Left cardiac atrium (tissue), 4 donors: ENCODE measurements around the gene SLC22A23. TPM values are rescaled to one million over a fixed set of nuclear protein-coding genes. Genes with fewer than 3 reads are reported as not detected.

Experiments used
- ATAC-seq, 2 donors: fragments of 200-7000 bp; cut with Tn5 transposase; one replicate each; pipeline ENCODE4 v1.9.1; 2020; ENCODE audit warnings: mild to moderate bottlenecking in 2 of 2, moderate library complexity in 2 of 2
- DNase-seq: peaks from one replicate; pipeline ENCODE4 v3.0.0-alpha.2; 2020
- intact Hi-C, 2 donors: fragments of 100-400 bp; cut with DNase I; formaldehyde crosslinking; loops; one replicate each; pipeline versions ENCODE4 v1.14.1 to v1.15.1; 2022 to 2023
- total RNA-seq, 2 donors: library from RNA; stranded (reverse); fragmentation: NEBNext Ultra II Directional; extraction: Animal tissue kit (Norgen Biotek cat#: 25700); gene quantifications; one replicate each; pipeline ENCODE4 v1.2.1, GENCODE V29; 2021
- donor health status: DM: no; HTN: yes; CAD: no.
- donor health status: DM: no; HTN: yes; CAD: no; lungs with severe emphysema.
- donor health status: DM: yes; HTN: yes; CAD: no.
- donor health status: Dilated cardiomyopathy.

Gene SLC22A23
- total RNA-seq, 2 donors from 2014 or later, result 4.3 to 5.5 TPM

DNA sequence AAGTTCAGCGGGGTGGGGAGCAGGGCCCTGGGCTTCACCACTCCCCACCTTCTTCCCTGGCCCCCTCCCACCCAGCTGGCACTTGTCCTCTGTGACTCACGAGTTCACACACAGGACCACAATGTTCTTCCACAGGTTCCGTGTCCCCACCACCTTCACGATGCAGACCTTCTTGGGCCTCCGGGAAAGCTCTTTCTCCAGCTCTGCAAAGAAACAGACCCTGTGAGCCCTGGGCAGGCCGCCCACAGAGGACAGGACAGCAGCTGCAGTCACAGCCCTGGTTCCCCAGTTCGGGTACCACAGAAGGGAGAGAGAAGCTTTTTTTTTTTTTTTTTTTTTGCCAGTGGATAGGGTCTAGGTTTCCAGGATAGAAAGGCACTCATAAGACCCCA, 167.2 kb downstream of the SLC22A23 start:
- intact Hi-C loops, result loop anchor here (10.0 kb wide), 3 partner anchors 165 to 715 kb away; partner anchors contain the start of gene SLC22A23 (in 1 of the 2)
- DNase-seq (no peak), ATAC-seq (no peak)

DNA sequence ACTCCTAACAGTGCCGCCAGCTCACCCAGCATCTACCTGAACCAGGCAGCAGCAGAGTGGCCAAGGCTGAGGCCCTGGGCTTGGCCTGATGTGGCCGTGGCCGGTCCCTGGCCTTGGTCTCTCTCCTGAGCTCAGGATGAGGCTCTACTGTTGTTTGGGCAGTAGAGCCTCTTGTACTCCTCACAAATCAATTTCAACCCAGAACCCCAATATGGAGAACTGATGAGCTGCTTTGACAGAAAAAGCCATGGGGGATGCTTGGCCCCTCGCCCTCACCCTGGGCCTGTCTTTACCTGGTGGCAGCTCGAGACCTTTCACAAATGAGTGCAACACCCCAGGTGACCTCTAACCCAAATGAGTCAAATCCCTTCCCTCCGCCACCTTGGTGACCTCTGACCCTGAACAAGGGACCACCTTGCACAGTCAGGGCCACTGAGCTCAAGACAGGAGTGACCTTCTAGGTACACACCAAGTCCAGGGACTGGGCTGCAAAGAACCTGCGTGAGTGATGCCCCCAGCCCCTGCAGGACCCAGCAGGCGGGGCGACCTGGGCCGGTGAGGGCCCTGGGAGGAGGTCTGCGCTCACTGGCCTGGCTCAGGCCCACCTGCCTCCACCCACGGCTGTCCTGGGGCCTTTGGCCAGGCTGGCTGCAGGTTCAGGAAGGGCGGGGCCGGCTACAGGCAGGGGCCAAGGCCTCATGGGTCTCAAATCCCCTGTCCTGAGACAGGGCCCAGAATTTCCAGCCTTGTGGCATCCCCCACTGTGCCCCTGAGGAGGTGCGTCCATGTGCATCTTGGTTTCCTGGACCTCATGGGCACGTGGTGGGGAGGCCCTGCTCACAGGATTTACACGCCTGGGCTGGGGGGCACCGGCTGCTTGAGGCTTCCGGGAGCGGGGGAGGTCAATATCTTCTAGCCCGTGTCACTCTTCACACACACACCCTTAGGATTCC, 167.9 kb downstream of the SLC22A23 start:
- no peak for DNase-seq
- no peak for ATAC-seq

DNA sequence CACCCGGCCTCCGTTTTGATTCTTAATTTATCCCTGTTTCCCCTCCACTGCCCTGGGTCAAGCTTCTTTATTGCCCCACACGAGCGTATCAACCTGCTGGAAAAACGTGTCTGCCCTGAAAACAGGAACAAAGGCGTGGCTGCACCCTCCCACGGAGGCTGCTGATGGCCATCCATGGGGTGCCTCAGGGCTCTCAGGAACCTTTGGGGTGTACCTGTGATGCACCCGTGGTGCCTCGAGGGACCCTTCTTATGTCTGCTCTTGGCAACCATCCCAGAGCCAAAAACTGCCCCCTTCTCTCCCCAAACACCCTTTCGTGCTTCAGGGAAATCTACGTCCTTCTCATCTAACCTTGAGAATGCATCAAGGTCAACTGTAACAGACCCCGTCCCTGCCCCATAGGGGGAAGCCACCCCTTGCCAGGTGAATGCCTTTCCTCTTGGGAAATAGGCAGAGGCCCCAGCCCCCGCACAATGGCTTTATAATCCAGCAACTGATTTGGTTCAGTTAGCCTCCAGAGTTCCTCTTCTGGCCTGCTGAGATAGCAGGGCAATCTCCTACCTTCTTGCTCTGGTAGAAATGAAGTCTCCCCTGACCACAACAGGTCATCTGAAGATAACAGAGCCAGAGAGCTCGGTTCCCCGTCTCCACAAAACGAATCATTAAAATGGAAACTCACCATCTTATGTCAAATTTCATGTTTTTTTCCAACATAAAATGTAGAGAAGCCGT, 168.7 kb downstream of the SLC22A23 start:
- DNase-seq, result no peak
- intact Hi-C loops, result loop anchor here (10.0 kb wide), 2 partner anchors 697 to 717 kb away; no protein-coding TSS in a partner anchor

More for the DNA sequence above, 167.9 kb downstream of the SLC22A23 start:
- intact Hi-C loops, result loop anchor here (10.0 kb wide), 2 partner anchors 696 to 716 kb away; no protein-coding TSS in a partner anchor

DNA sequence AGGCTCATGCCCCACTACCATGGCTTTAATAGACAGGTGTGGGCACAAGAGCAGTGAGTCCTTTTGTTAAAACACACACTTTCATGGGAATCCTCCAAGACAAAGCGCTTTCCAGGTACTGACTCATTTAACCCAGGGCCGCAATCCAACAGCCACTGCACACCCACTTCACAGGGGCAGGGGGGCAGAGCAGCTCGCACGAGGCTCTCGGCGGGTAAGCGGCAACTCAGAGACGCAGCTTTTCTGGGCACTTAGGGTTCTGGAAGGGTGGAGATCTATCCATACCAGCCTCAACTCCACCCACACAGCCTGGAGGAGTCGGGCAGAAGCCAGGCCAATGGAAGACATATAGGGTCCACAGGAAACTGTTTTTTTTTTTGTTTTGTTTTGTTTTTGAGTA, 169.5 kb downstream of the SLC22A23 start:
- DNase-seq, result no peak
- intact Hi-C loops, result loop anchor here (10.0 kb wide), 2 partner anchors 697 to 717 kb away; no protein-coding TSS in a partner anchor
- no peak for ATAC-seq

More for the DNA sequence above, 168.7 kb downstream of the SLC22A23 start:
- no peak for ATAC-seq

DNA sequence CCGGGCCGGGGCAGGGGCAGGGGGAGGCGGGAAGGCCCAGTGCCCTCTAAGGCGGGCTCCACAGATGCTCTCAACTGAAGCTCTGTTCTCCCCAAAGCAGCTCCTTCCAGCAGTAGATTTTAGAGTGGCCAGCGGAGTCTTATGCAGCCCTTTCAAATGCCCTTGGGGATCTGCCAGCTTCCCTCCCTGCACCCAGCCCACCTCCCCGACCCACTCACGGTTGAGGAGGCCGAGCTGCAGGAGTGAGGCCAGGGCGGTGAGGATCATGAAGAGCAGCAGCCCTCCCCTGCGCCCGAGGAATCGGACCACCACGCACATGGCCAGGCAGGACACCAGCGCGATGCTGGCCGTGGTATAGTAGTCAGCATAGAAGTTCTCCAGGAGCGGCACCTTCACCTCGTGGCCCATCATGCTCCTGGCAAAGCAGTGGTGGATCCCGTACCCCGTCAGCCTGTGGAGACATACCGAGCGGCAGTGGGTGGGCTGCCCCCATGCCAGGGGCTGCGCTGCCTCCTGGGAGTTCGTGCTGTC, 170.1 kb downstream of the SLC22A23 start:
- DNase-seq (no peak), ATAC-seq (no peak)
- intact Hi-C loops, result loop anchor here (10.0 kb wide), 2 partner anchors 698 to 718 kb away; no protein-coding TSS in a partner anchor

DNA sequence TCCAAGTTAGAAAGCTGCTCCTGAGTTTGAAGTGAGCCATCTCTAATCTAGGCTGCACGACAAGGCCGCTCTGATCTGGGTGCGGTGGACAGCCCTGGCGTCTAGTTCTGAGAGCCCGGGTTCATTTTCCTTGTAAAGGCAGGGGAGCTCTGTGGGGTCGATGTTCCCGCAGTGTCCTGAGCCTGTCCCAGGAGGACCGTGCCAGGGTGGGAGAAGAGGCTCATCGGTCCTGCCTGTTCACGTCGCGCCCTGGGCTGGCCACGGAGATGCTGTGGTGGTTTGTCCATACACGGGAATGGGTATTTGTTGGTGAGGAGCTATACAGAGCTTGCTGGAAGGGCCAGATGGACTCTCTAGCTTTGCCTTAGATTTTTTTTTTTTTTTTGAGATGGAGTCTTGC, 171.1 kb downstream of the SLC22A23 start:
- ATAC-seq (no peak), DNase-seq (no peak)
- intact Hi-C loops, result loop anchor here (10.0 kb wide), 2 partner anchors 699 to 719 kb away; no protein-coding TSS in a partner anchor

DNA sequence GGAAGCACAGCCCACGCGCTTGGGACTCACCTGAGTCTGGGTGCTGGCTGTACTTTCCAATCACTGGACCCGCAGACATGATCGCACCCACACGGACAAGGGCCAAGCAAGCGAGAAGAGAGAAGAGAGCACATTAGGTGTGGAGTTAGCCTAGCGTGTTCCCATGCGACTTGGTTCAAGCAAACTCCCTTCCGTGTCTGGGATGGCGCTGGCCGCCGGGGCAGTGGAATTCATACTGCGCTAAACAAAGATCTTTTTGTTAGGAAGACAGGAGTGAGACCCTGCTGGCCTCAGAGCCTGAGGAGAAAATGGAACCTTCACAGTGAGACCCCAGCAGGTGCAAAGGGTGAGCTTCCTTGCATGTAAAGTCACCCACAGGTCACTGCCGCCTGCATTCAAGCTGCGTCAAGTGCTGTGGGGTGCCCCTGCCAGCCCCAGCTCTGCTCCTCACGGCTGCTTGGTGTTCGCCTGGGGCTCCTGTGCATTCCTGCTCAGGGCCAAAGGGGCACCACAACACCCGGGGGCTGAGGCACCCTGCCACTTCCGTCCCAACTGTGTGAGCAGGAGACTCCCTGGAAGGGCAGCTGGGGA, 171.7 kb downstream of the SLC22A23 start:
- ATAC-seq (no peak), DNase-seq (no peak)
- intact Hi-C loops, result loop anchor here (10.0 kb wide), 2 partner anchors 700 to 720 kb away; no protein-coding TSS in a partner anchor

DNA sequence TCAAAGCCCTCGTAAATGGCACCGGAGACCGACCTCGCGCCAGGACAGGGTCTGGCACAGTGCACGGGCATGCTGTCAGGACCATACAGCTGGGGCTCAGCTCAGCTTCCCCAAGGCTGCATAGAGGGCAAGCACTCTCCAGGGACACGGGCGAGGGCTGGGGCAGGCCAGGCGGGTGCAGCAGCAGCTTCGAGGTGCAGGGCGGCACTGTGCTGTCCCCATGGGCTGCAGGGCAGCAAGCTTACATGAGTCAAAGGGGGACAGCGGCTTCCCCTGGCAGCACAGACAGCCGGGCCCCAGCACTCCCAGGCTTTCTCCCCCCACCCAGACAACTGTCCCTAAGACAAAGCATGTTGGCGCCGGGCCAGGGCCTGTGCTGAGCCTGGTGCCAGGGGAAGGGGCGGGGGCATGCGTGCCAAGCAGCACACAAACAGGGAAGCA, 172.4 kb downstream of the SLC22A23 start:
- DNase-seq, result no peak
- ATAC-seq, result peak in 1 of 2 donors; percentile 46
- intact Hi-C loops, result loop anchor here (10.0 kb wide), 2 partner anchors 700 to 720 kb away; no protein-coding TSS in a partner anchor

DNA sequence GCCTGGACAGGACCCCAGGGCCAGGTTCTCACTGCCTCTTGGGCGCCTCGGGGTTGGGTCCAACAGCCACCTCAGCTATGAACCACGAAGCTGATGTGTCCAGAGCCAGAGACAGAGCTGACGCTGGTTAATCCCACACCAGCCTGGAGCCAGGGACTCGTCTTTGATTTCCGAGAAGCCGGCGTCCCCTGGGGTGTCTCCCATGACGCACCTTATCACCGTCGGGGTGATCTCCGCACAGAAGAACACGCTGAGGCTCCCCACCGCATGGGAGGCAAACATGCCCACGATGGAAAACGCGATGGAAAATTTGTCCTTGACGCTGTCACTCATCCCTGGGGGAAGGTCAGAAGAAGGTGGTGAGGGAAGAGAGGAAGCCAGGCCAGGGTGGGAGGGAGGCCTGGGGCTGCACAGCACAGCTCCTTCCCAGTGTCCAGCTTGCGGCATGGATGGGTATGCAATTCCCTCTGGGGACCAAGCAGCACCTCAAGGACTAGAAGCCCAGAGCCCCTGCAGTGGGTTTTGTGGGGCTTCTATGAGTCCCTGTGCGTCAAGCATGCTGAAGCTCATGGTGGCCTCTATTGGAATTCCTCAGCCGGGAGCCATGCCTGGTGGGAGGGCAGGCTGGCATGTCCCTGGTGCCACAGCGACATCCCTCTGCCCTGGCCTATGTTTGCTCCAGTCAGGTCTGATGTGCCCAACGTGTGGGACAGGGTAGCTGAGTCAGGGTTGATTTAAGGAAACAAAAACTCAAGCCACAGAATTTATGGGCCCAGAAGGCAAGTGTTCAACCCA, 173.0 kb downstream of the SLC22A23 start:
- DNase-seq, result no peak
- intact Hi-C loops, result loop anchor here (10.0 kb wide), 2 partner anchors 701 to 721 kb away; no protein-coding TSS in a partner anchor
- ATAC-seq, result no peak

DNA sequence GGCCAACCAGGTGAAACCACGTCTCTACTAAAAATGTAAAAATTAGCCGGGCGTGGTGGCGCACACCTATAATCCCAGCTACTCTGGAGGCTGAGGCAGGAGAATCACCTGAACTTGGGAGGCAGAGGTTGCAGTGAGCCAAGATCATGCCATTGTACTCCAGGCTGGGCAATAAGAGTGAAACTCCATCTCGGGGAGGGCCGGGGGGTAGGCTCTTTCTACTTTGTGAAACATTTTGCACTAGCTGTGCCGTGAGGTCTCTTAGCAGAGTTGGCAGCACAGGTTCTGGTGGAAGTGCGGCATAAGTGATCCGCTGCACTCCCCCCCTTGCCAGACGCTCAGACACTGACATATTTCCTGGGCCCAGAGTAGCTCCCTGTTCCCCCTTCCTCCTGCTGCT, 173.6 kb downstream of the SLC22A23 start:
- intact Hi-C loops, result loop anchor here (10.0 kb wide), 2 partner anchors 702 to 722 kb away; no protein-coding TSS in a partner anchor
- ATAC-seq (no peak), DNase-seq (no peak)

DNA sequence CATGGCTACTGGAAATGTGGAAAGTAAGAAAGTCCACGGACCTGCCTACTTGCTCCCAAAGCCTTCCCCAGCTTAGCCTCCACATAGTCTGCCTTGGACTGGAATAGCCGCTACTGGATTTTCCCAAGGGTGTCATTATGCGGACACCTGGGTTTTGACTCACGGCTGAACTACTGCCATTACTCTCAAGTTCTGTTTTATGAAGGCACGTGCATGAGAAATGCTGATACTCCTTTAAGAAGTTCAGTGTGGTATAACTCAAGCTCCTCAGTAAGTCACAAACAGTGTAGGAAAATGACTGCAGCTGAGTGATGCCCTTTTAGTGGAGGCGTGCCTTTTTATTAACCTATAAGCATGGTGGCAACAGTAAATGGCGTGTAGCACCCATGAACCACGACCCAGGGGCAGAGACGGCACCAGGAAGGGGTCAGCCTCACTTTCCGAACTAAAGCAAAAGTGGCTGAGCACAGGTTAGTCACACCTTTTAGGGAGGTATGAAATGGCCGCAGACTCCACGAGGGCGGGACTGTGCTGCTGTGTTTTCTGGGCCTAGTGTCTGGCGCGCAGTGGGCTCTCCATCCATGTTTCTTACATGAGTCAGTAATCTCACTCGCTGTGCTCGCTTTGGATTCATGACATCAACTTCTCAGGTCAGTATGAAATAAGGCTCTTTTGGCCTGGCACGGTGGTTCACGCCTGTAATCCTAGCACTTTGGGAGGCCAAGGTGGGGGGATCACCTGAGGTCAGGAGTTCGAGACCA, 174.2 kb downstream of the SLC22A23 start:
- DNase-seq (no peak), ATAC-seq (peak in 1 of 2 donors; percentile 4)

DNA sequence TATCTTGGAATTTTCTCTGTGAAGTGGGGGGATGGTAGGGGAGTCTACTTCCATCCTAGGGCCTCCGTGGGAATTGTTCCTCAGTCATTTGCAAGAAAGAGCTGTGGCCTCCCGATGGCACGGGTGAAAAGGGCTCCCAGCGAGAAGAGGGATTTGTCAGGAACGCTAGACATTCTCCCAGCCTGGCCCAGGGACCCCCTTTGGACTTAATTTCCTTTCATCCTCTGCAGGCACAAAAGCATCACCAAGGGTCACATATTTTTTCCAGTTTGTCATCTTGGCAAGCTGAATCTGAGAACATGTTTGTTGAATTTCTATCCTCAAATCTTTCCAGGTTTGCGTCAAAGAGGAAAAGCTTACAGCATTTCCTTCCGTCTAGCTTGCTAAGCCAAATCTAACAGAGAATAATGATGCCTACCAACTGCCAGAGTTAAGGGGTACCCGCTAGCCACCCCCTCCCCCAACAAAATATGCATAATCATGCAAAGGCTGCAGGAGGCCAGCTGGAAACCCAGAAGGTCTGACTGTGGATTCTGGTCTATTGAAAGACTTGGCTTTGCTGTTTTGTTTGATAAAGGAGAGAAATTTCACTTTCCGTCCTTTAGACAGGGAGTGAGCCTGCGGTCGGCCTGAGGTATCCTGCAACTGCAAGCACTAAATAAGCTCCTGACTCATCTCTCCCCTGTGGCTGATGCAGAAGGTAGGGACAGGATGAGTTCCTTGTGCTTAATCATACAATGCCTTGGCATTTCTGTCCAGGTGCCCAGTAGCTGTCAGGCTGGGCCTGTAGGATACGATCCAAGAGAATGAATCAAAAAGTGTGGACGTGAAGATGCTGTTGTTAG, 175.0 kb downstream of the SLC22A23 start:
- peak; percentile 32 to 81 for ATAC-seq
- intact Hi-C loops, result loop anchor here (10.0 kb wide), 2 partner anchors 703 to 723 kb away; no protein-coding TSS in a partner anchor
- no peak for DNase-seq

More for the DNA sequence above, 174.2 kb downstream of the SLC22A23 start:
- intact Hi-C loops, result loop anchor here (10.0 kb wide), 2 partner anchors 702 to 722 kb away; no protein-coding TSS in a partner anchor

DNA sequence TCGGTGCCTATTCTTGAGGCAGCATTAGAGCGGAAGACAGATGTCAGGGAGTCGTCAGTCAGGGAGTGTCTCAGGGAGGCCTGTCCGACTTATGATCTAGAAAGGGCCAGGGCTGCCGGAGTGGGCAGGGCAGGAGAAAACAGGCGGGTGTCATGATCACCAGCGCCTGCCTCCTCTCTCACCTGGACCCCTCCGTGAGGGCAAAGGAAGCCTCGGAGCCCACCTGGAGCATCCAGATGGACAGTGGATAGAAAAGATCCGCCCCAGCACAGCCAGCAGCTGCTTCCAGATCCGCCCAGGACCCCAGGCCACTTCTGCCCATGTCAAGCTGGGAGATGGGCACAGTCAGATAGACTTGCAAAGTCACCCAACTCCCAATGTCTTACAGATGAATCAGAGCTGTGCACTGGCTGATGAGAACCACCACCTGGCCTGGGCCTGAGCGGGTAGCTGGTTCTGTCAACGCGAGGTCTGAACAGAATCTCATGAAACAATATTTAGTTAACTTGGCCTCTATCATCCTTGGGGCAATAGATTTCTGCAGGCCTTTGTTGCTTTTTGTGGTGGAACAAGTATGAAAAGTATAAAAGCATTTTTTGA, 175.9 kb downstream of the SLC22A23 start:
- intact Hi-C loops, result loop anchor here (10.0 kb wide), 2 partner anchors 704 to 724 kb away; no protein-coding TSS in a partner anchor
- no peak for DNase-seq
- no peak for ATAC-seq

DNA sequence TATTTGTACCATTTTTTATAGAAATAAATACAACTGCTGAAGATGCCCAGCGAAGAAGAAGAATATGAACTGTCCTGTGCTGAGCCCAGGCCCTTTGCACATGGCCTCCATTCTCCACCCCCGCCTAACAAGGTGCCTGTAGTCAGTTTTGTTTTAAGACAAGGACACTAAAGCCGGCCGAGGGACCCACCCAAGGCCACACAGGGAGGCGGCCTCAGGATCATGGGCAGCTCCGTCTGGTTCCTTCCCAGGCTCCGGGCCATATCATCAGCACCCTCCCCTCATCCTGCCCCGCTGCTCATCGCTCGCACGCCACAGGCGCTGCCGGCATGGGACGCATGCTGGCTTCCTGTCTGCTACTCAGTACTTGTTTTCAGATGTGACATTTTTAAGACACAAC, 176.8 kb downstream of the SLC22A23 start:
- ATAC-seq (no peak), DNase-seq (no peak)
- intact Hi-C loops, result loop anchor here (10.0 kb wide), 2 partner anchors 705 to 725 kb away; no protein-coding TSS in a partner anchor

DNA sequence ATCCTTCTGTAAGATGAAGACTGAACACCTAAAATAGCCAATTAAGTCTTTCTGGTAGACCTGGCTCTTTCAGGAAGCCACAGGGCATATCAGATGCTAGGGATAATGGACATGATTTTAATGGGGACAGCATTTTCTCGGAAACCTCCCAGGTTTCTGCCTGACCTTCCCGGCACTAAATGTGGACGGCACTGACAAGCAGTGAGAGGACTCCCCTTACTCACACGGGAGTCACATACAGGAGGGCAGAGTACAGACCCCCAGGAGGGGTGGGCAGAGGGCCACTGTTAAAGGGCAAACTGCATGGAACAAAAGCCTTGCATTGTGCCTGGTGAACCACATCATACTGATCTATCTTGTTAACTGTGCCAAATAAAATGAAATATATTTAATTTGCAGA, 178.2 kb downstream of the SLC22A23 start:
- intact Hi-C loops, result loop anchor here (1.0 to 5.0 kb wide), 2 partner anchors 454 to 455 kb away; no protein-coding TSS in a partner anchor
- no peak for ATAC-seq
- DNase-seq, result no peak
